GM12873 (cell line): Measurements from ENCODE around the gene CCDC141.

Experiments
- CTCF ChIP-seq: IDR thresholded peaks from 2 replicates; pipeline ENCODE4 v1.5.1; 2012; ENCODE audit warnings: low read depth, mild to moderate bottlenecking, moderate library complexity, low read length, control low read depth; ENCODE audit not compliant: insufficient read depth; ENCODE audit errors: missing control alignments

Gene CCDC141

GRCh38 chr2:179071810-179072355 is 21.9 kb upstream of the CCDC141 start:
- no peak for TF ChIP-seq CTCF

GRCh38 chr2:179070895-179071294 is 21.0 kb upstream of the CCDC141 start:
- no peak for TF ChIP-seq CTCF

GRCh38 chr2:179069685-179070084 is 19.7 kb upstream of the CCDC141 start:
- no peak for TF ChIP-seq CTCF

GRCh38 chr2:179068991-179069643 is 19.2 kb upstream of the CCDC141 start:
- TF ChIP-seq CTCF, result no peak

- no peak for TF ChIP-seq CTCF
Observed at GRCh38 chr2:179059026-179059700, 9.2 kb upstream of the CCDC141 start.

- no peak for TF ChIP-seq CTCF
Observed at GRCh38 chr2:179057737-179058136, 7.8 kb upstream of the CCDC141 start.

- TF ChIP-seq CTCF, result no peak
Observed at GRCh38 chr2:179051250-179051649, 1.3 kb upstream of the CCDC141 start.
